Measurements from ENCODE around the gene KRT7. TPM values are rescaled to one million over a fixed set of nuclear protein-coding genes. Genes with fewer than 3 reads are reported as not detected.

Gene KRT7
- total RNA-seq, 1 donor from 2014 or later = 19.2 TPM

- peak; percentile 58 for DNase-seq
These were observed 25.4 kb downstream of the KRT7 start for GRCh38 chr12:52258335-52258901.

GRCh38 chr12:52259657-52260243 is 26.7 kb downstream of the KRT7 start:
- DNase-seq = no peak

GRCh38 chr12:52260361-52261207 is 27.5 kb downstream of the KRT7 start:
- DNase-seq = no peak

GRCh38 chr12:52261208-52261484 is 28.1 kb downstream of the KRT7 start:
- no peak for DNase-seq

GRCh38 chr12:52262286-52262685 is 29.2 kb downstream of the KRT7 start:
- no peak for DNase-seq

- DNase-seq = no peak
These were observed 30.9 kb downstream of the KRT7 start for GRCh38 chr12:52263761-52264434.

- DNase-seq = no peak
These were observed 31.4 kb downstream of the KRT7 start for GRCh38 chr12:52264435-52264825.

GRCh38 chr12:52266514-52266913 is 33.5 kb downstream of the KRT7 start:
- DNase-seq = no peak

- no peak for DNase-seq
These were observed 34.2 kb downstream of the KRT7 start for GRCh38 chr12:52267266-52267665.

GRCh38 chr12:52267699-52268098 is 34.7 kb downstream of the KRT7 start:
- no peak for DNase-seq

GRCh38 chr12:52268212-52268611 is 35.2 kb downstream of the KRT7 start:
- no peak for DNase-seq

GRCh38 chr12:52270541-52271070 is 37.6 kb downstream of the KRT7 start:
- DNase-seq = no peak

GRCh38 chr12:52271158-52271557 is 38.1 kb downstream of the KRT7 start:
- no peak for DNase-seq

GRCh38 chr12:52274521-52275120 is 41.6 kb downstream of the KRT7 start, which contains the start of gene KRT86:
KRT86 (plus strand) TSS chr12:52274645; CDS start chr12:52301917, 27,272 bp downstream.
- no peak for DNase-seq

- no peak for DNase-seq
These were observed 42.6 kb downstream of the KRT7 start for GRCh38 chr12:52275686-52276085.

GRCh38 chr12:52277486-52278245 is 44.6 kb downstream of the KRT7 start:
- no peak for DNase-seq

GRCh38 chr12:52278575-52279421 is 45.8 kb downstream of the KRT7 start:
- peak; percentile 81 for DNase-seq

GRCh38 chr12:52279422-52280318 is 46.6 kb downstream of the KRT7 start:
- no peak for DNase-seq

GRCh38 chr12:52280319-52280795 is 47.3 kb downstream of the KRT7 start:
- DNase-seq = peak; percentile 33
